ENCODE data around the gene PUM2.

- TF ChIP-seq CTCF (optimal IDR thresholded peaks at IDR 0.05 in 1 of 3, IDR thresholded peaks at IDR 0.05 in 1 of 3, conservative IDR thresholded peaks at IDR 0.05 in 1 of 3; ENCODE audit: extremely low read depth in 1 of 3, insufficient read depth in 2 of 3, low read length in 3 of 3) (no peak), EZH2 (IDR thresholded peaks at IDR 0.05; ENCODE audit: low read length) (no peak)
Measured at GRCh38 chr2:20334605-20335203, 15.9 kb downstream of the PUM2 start.
